Measurements from ENCODE around the gene DCUN1D2. TPM values are rescaled to one million over a fixed set of nuclear protein-coding genes. Genes with fewer than 3 reads are reported as not detected.

The DCUN1D2 gene
- total RNA-seq, 1 donor from 2014 or later, result 14.2 TPM

GRCh38 chr13:113413178-113413897 is 77.2 kb downstream of the DCUN1D2 start:
- TF ChIP-seq CTCF (IDR thresholded peaks at IDR 0.05; ENCODE audit: insufficient read depth, low read length, severe bottlenecking), result no peak
- DNase-seq (ENCODE audit: low read depth), result no peak
- Histone ChIP-seq H3K36me3 (ENCODE audit: control insufficient read depth, insufficient read depth, low read length) (no peaks in the 10 kb centered on the region), H3K4me3 (ENCODE audit: low read depth, low read length) (no peak overlapping the region), H3K27me3 (ENCODE audit: control insufficient read depth, insufficient read depth, low read length) (peaks cover 6% of the 10 kb centered on the region)
- no peak for FAIRE-seq

GRCh38 chr13:113412440-113412839 is 78.1 kb downstream of the DCUN1D2 start:
- TF ChIP-seq CTCF (IDR thresholded peaks at IDR 0.05; ENCODE audit: insufficient read depth, low read length, severe bottlenecking), result no peak
- FAIRE-seq (no peak), DNase-seq (ENCODE audit: low read depth) (no peak)

GRCh38 chr13:113411216-113412023 is 79.1 kb downstream of the DCUN1D2 start:
- TF ChIP-seq CTCF (IDR thresholded peaks at IDR 0.05; ENCODE audit: insufficient read depth, low read length, severe bottlenecking), result no peak

More at GRCh38 chr13:113412440-113412839, 78.1 kb downstream of the DCUN1D2 start:
- Histone ChIP-seq H3K36me3 (ENCODE audit: control insufficient read depth, insufficient read depth, low read length) (no peaks in the 10 kb centered on the region), H3K27me3 (ENCODE audit: control insufficient read depth, insufficient read depth, low read length) (peaks cover 2% of the 10 kb centered on the region), H3K4me3 (ENCODE audit: low read depth, low read length) (no peak overlapping the region)

GRCh38 chr13:113410472-113411201 is 79.9 kb downstream of the DCUN1D2 start:
- no peaks in the 10 kb centered on the region for H3K36me3 ChIP-seq (ENCODE audit: control insufficient read depth, insufficient read depth, low read length)
- FAIRE-seq, result no peak
- peak; percentile 2 for DNase-seq (ENCODE audit: low read depth)
- TF ChIP-seq CTCF (IDR thresholded peaks at IDR 0.05; ENCODE audit: insufficient read depth, low read length, severe bottlenecking), result no peak
- no peaks in the 10 kb centered on the region for H3K27me3 ChIP-seq (ENCODE audit: control insufficient read depth, insufficient read depth, low read length)
- H3K4me3 ChIP-seq (ENCODE audit: low read depth, low read length), result no peak overlapping the region

More at GRCh38 chr13:113411216-113412023, 79.1 kb downstream of the DCUN1D2 start:
- no peaks in the 10 kb centered on the region for H3K27me3 ChIP-seq (ENCODE audit: control insufficient read depth, insufficient read depth, low read length)
- H3K4me3 ChIP-seq (ENCODE audit: low read depth, low read length), result no peak overlapping the region
- no peaks in the 10 kb centered on the region for H3K36me3 ChIP-seq (ENCODE audit: control insufficient read depth, insufficient read depth, low read length)
- no peak for FAIRE-seq
- peak; percentile 8 for DNase-seq (ENCODE audit: low read depth)

- Histone ChIP-seq H3K27me3 (ENCODE audit: control insufficient read depth, insufficient read depth, low read length) (no peaks in the 10 kb centered on the region), H3K4me3 (ENCODE audit: low read depth, low read length) (no peak overlapping the region), H3K36me3 (ENCODE audit: control insufficient read depth, insufficient read depth, low read length) (no peaks in the 10 kb centered on the region)
- TF ChIP-seq CTCF (IDR thresholded peaks at IDR 0.05; ENCODE audit: insufficient read depth, low read length, severe bottlenecking), result no peak
- no peak for FAIRE-seq
- no peak for DNase-seq (ENCODE audit: low read depth)
Observed at GRCh38 chr13:113408562-113408961, 81.9 kb downstream of the DCUN1D2 start.

Data from bronchial epithelial cell (primary cell).